PC-3 (cell line): ENCODE measurements around the gene HTD2. TPM values are rescaled to one million over a fixed set of nuclear protein-coding genes. Genes with fewer than 3 reads are reported as not detected.

Experiments
- ATAC-seq: fragments of 200-7000 bp; cut with Tn5 transposase; 2 replicates; pipeline ENCODE4 v1.9.1; 2020; ENCODE audit warnings: mild to moderate bottlenecking, moderate library complexity
- BruUV-seq: library from RNA; stranded (reverse); fragments of 400-500 nt; replicated peaks from 2 replicates; lab custom pipeline; 2021; lab: Mats Ljungman, UMichigan
- CTCF ChIA-PET: fragments of 300-600 bp; sonication (Branson Sonifier 250); formaldehyde crosslinking; loops from one replicate; lab custom pipeline; 2022; ENCODE audit warnings: antibody characterized with exemption; lab: Charles Lee
- POLR2A ChIA-PET: fragments of 300-600 bp; sonication (Branson Sonifier 250); formaldehyde crosslinking; loops from one replicate; lab custom pipeline; 2022; ENCODE audit warnings: antibody characterized with exemption; ENCODE audit not compliant: unreplicated experiment; lab: Charles Lee
- DNase-seq: peaks from one replicate; pipeline ENCODE4 v3.0.0-alpha.2; 2015
- H2AFZ ChIP-seq: fragments of 300-600 bp; sonication (generic); 2 replicates; pipeline ENCODE4 v1.6.0; 2016; ENCODE audit warnings: antibody characterized with exemption, low read length
- H3F3A ChIP-seq: fragments of 300-600 bp; sonication (generic); one replicate; pipeline ENCODE4 v1.6.0; 2017; ENCODE audit warnings: antibody characterized with exemption, low read length, control low read depth, mild to moderate bottlenecking; ENCODE audit not compliant: unreplicated experiment
- H3K27ac ChIP-seq: fragments of 300-600 bp; sonication (generic); 2 replicates; pipeline ENCODE4 v1.5.1; 2016; ENCODE audit warnings: mild to moderate bottlenecking, low read length
- H3K27me3 ChIP-seq: fragments of 300-600 bp; sonication (generic); 2 replicates; pipeline ENCODE4 v1.6.1; 2016; ENCODE audit warnings: low read length, mixed read lengths
- H3K36me3 ChIP-seq: fragments of 300-600 bp; sonication (generic); 2 replicates; pipeline ENCODE4 v1.6.1; 2016; ENCODE audit warnings: low read depth, mixed run types, low read length, mixed read lengths
- H3K4me1 ChIP-seq: fragments of 300-600 bp; sonication (generic); 2 replicates; pipeline ENCODE4 v1.5.1; 2016; ENCODE audit warnings: low read length; ENCODE audit not compliant: insufficient read depth
- H3K4me2 ChIP-seq: fragments of 300-600 bp; sonication (generic); 2 replicates; pipeline ENCODE4 v1.6.0; 2016; ENCODE audit warnings: low read length
- H3K4me3 ChIP-seq: fragments of 300-600 bp; sonication (generic); 2 replicates; pipeline ENCODE4 v1.5.1; 2016; ENCODE audit warnings: mild to moderate bottlenecking, low read length, mixed read lengths
- H3K79me2 ChIP-seq: fragments of 300-600 bp; sonication (generic); 2 replicates; pipeline ENCODE4 v1.6.1; 2017; ENCODE audit warnings: low read length, mixed read lengths
- H3K9ac ChIP-seq: fragments of 300-600 bp; sonication (generic); 2 replicates; pipeline ENCODE4 v1.6.0; 2016; ENCODE audit warnings: mild to moderate bottlenecking, low read length
- H3K9me2 ChIP-seq: fragments of 300-600 bp; sonication (generic); replicated peaks from 2 replicates; pipeline ENCODE4 v1.6.1; 2016; ENCODE audit warnings: mixed run types, low read length, mixed read lengths
- H3K9me3 ChIP-seq: fragments of 300-600 bp; sonication (generic); 2 replicates; pipeline ENCODE4 v1.6.1; 2016; ENCODE audit warnings: low read length, mixed read lengths
- H4K20me1 ChIP-seq: fragments of 300-600 bp; sonication (generic); 2 replicates; pipeline ENCODE4 v1.6.1; 2016; ENCODE audit warnings: low read length, mixed read lengths
- CTCF ChIP-seq: fragments of 300-600 bp; sonication (generic); conservative IDR thresholded peaks from 2 replicates; pipeline ENCODE4 v1.5.1; 2017; ENCODE audit warnings: antibody characterized with exemption, low read depth, mild to moderate bottlenecking, low read length
- EZH2 ChIP-seq: fragments of 300-600 bp; sonication (generic); IDR thresholded peaks from one replicate; pipeline ENCODE4 v1.6.1; 2017; ENCODE audit warnings: antibody characterized with exemption, mild to moderate bottlenecking, low read length; ENCODE audit not compliant: unreplicated experiment
- EZH2phosphoT487 ChIP-seq: fragments of 300-600 bp; sonication (generic); IDR thresholded peaks from 2 replicates; pipeline ENCODE4 v1.6.1; 2018; ENCODE audit warnings: mild to moderate bottlenecking, antibody characterized with exemption, low read length, borderline replicate concordance
- intact Hi-C: fragments of 100-400 bp; cut with micrococcal nuclease; formaldehyde crosslinking; loops from 2 replicates; pipeline ENCODE4 v1.9.0; 2023
- total RNA-seq: library from RNA; depleted of rRNA; stranded (reverse); fragments of >200 nt; gene quantifications from 2 replicates; pipeline ENCODE4 v1.2.3, GENCODE V29; 2014

HTD2 gene
- total RNA-seq, 1 experiment from 2014 or later, result 6.9 TPM

- Histone ChIP-seq H3K9me2 (no peaks in the 10 kb centered on the region), H3K79me2 (no peaks in the 10 kb centered on the region), H3K27ac (no peak overlapping the region), H3K27me3 (no peaks in the 10 kb centered on the region), H3F3A (no peaks in the 10 kb centered on the region), H3K4me3 (no peak overlapping the region), H3K36me3 (no peaks in the 10 kb centered on the region), H3K9ac (no peak overlapping the region), H3K9me3 (no peaks in the 10 kb centered on the region), H2AFZ (no peak overlapping the region), H3K4me1 (no peaks in the 10 kb centered on the region), H3K4me2 (no peak overlapping the region), H4K20me1 (no peaks in the 10 kb centered on the region)
- TF ChIP-seq CTCF (no peak), EZH2 (no peak), EZH2phosphoT487 (no peak)
- intact Hi-C loops, result no loop called here
- BruUV-seq, result no TSS peak
- ChIA-PET POLR2A (no interaction called here), CTCF (no interaction called here)
- no peak for DNase-seq
- ATAC-seq, result 0 out of 2 replicates have a peak, but pooled peaks have one; percentile 24
Measured at GRCh38 chr3:58356054-58356453, 49.7 kb downstream of the HTD2 start.

DNA sequence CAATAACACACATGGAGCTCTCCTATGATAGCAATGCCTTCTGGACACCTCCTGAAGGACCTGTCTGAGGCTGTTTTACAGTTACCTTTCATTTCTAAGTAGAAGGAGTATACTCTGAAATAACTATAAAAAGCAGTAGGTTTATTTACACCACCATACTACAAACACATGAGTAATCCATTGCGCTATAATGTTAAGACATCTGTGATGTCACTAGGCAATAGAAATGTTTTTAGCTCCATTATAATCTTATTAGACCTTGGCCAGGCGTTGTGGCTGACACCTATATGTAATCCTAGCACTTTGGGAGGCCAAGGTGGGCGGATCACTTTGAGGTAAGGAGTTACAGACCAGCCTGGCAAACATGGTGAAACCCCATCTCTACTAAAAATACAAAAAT, 51.1 kb downstream of the HTD2 start:
- no TSS peak for BruUV-seq
- Histone ChIP-seq H3K9me3 (no peaks in the 10 kb centered on the region), H3K4me1 (no peaks in the 10 kb centered on the region), H3K9me2 (no peaks in the 10 kb centered on the region), H2AFZ (no peak overlapping the region), H3K4me3 (no peak overlapping the region), H3F3A (no peaks in the 10 kb centered on the region), H3K4me2 (no peak overlapping the region), H3K79me2 (no peaks in the 10 kb centered on the region), H3K27ac (no peak overlapping the region), H3K9ac (no peak overlapping the region), H3K27me3 (no peaks in the 10 kb centered on the region), H4K20me1 (no peaks in the 10 kb centered on the region), H3K36me3 (no peaks in the 10 kb centered on the region)
- ATAC-seq (no peak), DNase-seq (no peak)
- no peak for TF ChIP-seq EZH2phosphoT487
- intact Hi-C loops, result no loop called here
- CTCF ChIA-PET, result no interaction called here
- POLR2A ChIA-PET, result no interaction called here

DNA sequence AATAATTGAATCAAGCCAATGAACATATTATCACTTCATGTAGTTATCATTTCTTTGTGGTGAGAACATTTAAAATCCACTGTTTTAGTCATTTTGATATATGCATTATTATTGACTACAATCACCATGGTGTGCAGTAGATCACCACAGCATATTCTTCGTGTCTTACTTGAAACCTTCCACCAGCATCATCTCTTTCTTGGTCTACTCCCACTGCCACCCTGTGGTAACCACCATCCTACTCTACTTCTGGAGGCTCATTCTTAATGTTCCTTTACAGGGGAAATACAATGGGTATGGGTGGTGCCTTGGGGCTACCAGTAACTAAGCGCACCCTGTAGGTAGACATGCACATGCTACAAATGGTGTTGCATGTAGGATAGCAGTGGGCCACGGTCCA, 51.8 kb downstream of the HTD2 start:
- Histone ChIP-seq H3K4me3 (no peak overlapping the region), H3K79me2 (no peaks in the 10 kb centered on the region), H3K27me3 (no peaks in the 10 kb centered on the region), H3K9ac (no peak overlapping the region), H3K27ac (no peak overlapping the region), H3K36me3 (no peaks in the 10 kb centered on the region), H2AFZ (no peak overlapping the region), H3K4me1 (no peaks in the 10 kb centered on the region), H3K9me3 (no peaks in the 10 kb centered on the region), H4K20me1 (no peaks in the 10 kb centered on the region), H3K4me2 (no peak overlapping the region), H3K9me2 (no peaks in the 10 kb centered on the region), H3F3A (no peaks in the 10 kb centered on the region)
- ChIA-PET POLR2A (no interaction called here), CTCF (no interaction called here)
- TF ChIP-seq EZH2 (no peak), EZH2phosphoT487 (no peak), CTCF (no peak)
- intact Hi-C loops, result no loop called here
- BruUV-seq, result no TSS peak
- DNase-seq (no peak), ATAC-seq (no peak)
